ENCODE measurements around the gene VDR.

VDR gene

DNA sequence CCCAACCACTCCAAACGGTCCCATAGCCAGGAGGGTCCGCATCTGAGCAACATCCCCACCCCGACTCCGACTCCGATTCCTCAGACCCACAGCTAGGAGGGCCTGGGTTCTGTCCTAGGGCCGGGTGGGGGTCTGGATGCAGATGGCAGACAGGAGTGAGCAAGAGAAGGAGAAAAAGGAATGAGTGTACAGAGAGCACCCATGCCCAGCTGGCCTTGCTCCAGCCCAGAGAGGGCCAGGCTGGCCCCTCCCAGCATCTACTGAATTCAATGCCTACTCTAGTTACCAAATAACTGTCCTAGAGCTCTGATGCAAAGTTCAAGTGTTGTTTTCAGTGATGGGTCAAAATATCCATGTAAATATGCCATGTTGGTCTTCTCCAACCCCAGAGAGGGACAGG lies 40.8 kb downstream of the VDR start:
- peaks cover 15% of the 10 kb centered on the region for H3K4me1 ChIP-seq (ENCODE audit: control insufficient read depth, insufficient read depth, low read length)
- H3K4me3 ChIP-seq (ENCODE audit: low read length): no peak overlapping the region
- no peaks in the 10 kb centered on the region for H3K9me3 ChIP-seq (ENCODE audit: control insufficient read depth, low read length)
- no peak overlapping the region for H3K9ac ChIP-seq (ENCODE audit: low read length)
- H3K27me3 ChIP-seq (replicated peaks; ENCODE audit: control insufficient read depth, insufficient read depth, low read length): no peaks in the 10 kb centered on the region
- no peak for DNase-seq (ENCODE audit: low read depth)
- peaks cover 49% of the 10 kb centered on the region for H3K36me3 ChIP-seq (ENCODE audit: control insufficient read depth, insufficient read depth, low read length, severe bottlenecking)

DNA sequence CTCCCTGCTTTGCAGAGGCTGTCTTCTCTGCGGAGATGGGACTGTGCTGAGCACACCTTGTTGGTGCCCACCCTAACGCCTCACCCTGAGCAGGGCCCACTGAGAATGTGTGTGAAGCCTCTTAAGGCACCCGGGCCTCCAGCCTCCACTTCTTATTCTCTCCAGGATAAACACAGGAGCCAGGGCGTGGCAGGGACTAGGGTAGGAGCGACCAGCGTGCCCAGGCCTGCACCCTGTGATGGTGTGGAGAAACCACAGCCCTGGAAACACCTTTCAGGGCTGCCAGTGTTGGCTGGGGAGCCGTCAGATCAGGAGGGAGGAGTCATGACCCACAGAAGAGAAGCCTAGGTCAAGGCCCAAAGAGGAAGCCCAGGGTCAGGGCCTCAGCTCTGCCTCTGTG lies 41.3 kb downstream of the VDR start:
- Histone ChIP-seq H3K9ac (ENCODE audit: low read length) (no peak overlapping the region), H3K36me3 (ENCODE audit: control insufficient read depth, insufficient read depth, low read length, severe bottlenecking) (peaks cover 52% of the 10 kb centered on the region), H3K27me3 (replicated peaks; ENCODE audit: control insufficient read depth, insufficient read depth, low read length) (no peaks in the 10 kb centered on the region), H3K9me3 (ENCODE audit: control insufficient read depth, low read length) (no peaks in the 10 kb centered on the region), H3K4me3 (ENCODE audit: low read length) (no peak overlapping the region), H3K4me1 (ENCODE audit: control insufficient read depth, insufficient read depth, low read length) (peaks cover 15% of the 10 kb centered on the region)
- DNase-seq (ENCODE audit: low read depth): no peak

DNA sequence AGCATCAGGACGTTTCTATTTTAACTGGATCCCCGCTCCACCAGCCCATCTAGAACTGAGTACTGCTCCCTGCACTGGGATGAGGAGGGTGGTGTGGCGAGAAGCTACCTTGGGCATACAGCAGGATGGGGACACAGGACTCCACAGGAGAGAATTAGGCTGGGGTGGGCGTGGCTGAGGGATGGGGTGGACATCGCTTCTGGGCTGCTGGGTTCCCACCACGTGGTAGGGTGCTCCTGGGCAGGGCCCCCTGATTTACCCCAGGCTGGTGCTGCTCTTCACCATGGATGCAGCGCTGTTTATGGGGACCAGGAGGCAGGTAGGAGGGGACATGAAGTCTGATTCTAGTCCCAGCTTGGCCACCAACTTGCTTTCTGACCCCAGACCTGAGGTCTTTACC lies 41.9 kb downstream of the VDR start:
- no peak overlapping the region for H3K4me3 ChIP-seq (ENCODE audit: low read length)
- H3K9me3 ChIP-seq (ENCODE audit: control insufficient read depth, low read length): no peaks in the 10 kb centered on the region
- H3K9ac ChIP-seq (ENCODE audit: low read length): no peak overlapping the region
- peaks cover 12% of the 10 kb centered on the region for H3K4me1 ChIP-seq (ENCODE audit: control insufficient read depth, insufficient read depth, low read length)
- H3K27me3 ChIP-seq (replicated peaks; ENCODE audit: control insufficient read depth, insufficient read depth, low read length): no peaks in the 10 kb centered on the region
- no peak for DNase-seq (ENCODE audit: low read depth)
- H3K36me3 ChIP-seq (ENCODE audit: control insufficient read depth, insufficient read depth, low read length, severe bottlenecking): peaks cover 52% of the 10 kb centered on the region

DNA sequence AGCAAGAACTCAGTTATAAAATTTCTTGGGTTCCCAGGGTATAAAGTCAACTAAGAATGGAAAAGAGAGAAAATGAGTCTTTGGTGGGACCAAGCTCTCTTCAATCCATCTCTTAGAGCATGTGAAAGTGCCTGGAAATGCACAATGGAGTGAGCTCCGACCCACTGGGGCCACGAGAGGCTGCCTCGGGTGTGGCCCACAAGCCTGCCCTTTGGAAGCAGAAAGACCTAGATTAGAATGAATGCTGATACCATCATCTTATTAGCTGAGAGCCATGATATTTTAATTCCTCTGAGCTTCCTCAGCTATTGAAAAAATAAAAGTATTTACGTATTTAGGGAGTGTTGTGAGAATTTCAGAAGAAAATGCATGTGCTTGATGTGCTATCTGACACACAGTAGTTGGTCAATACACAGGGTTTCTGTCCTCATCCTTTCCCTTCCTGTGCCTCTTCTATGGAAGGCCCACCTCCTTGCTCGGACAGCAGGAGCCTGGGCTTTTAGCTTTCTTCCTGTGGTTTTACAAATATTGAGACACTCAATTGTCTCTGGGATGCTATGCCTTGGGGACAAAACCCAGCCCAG lies 42.5 kb downstream of the VDR start:
- H3K9me3 ChIP-seq (ENCODE audit: control insufficient read depth, low read length): no peaks in the 10 kb centered on the region
- peaks cover 6% of the 10 kb centered on the region for H3K4me1 ChIP-seq (ENCODE audit: control insufficient read depth, insufficient read depth, low read length)
- no peak for DNase-seq (ENCODE audit: low read depth)
- no peak overlapping the region for H3K4me3 ChIP-seq (ENCODE audit: low read length)
- peaks cover 57% of the 10 kb centered on the region for H3K36me3 ChIP-seq (ENCODE audit: control insufficient read depth, insufficient read depth, low read length, severe bottlenecking)
- H3K9ac ChIP-seq (ENCODE audit: low read length): no peak overlapping the region
- no peaks in the 10 kb centered on the region for H3K27me3 ChIP-seq (replicated peaks; ENCODE audit: control insufficient read depth, insufficient read depth, low read length)

DNA sequence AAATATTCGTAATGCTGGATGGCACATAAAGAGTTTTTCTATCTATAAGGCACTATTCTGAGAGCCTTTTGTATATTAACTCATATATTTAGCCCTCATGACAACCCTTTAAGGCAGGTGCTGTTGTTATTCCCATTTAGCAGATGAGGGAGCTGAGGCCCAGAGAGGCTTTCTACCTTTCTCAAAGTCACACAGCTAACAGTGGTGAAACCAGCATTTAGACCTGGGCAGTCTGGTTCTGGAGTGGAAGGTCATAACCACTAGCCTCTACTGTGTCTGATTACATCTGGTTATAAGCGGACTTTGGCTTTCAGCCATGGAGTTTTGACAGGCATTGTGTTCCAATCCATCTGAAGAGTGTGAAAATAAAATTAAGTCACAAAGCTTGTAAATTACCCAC lies 43.9 kb downstream of the VDR start:
- Histone ChIP-seq H3K36me3 (ENCODE audit: control insufficient read depth, insufficient read depth, low read length, severe bottlenecking) (peaks cover 71% of the 10 kb centered on the region), H3K4me1 (ENCODE audit: control insufficient read depth, insufficient read depth, low read length) (peaks cover 5% of the 10 kb centered on the region), H3K9ac (ENCODE audit: low read length) (no peak overlapping the region), H3K4me3 (ENCODE audit: low read length) (no peak overlapping the region), H3K27me3 (replicated peaks; ENCODE audit: control insufficient read depth, insufficient read depth, low read length) (no peaks in the 10 kb centered on the region), H3K9me3 (ENCODE audit: control insufficient read depth, low read length) (no peaks in the 10 kb centered on the region)
- no peak for DNase-seq (ENCODE audit: low read depth)

DNA sequence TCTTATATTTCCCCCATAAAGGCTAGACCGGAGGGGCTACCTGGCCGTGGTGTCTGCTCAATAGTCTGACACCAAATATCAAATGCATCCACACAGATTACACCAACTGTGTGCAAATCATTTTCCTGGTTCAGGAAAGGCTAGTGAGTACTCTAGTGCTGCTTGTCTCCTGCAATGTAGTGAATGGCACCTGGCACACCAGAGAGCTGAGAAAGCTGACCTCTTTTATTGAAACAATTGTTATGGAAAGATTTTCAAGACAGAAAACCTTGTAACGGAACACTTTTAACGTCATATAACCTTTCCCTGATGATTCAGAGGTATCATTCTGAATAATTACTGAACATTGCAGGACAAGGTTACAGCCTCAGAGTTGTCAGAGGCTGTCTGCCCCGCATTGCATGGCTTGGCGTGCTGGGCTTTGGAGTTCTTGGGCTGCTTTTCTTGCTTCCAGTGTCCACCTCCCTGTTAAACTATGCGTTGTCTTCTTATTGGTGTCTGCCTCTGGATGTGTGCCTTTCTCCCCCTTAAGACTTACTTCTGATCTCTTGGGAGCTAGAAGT lies 44.4 kb downstream of the VDR start:
- Histone ChIP-seq H3K4me1 (ENCODE audit: control insufficient read depth, insufficient read depth, low read length) (peaks cover 5% of the 10 kb centered on the region), H3K36me3 (ENCODE audit: control insufficient read depth, insufficient read depth, low read length, severe bottlenecking) (peaks cover 76% of the 10 kb centered on the region), H3K4me3 (ENCODE audit: low read length) (no peak overlapping the region), H3K9ac (ENCODE audit: low read length) (no peak overlapping the region), H3K9me3 (ENCODE audit: control insufficient read depth, low read length) (no peaks in the 10 kb centered on the region), H3K27me3 (replicated peaks; ENCODE audit: control insufficient read depth, insufficient read depth, low read length) (no peaks in the 10 kb centered on the region)
- no peak for DNase-seq (ENCODE audit: low read depth)

DNA sequence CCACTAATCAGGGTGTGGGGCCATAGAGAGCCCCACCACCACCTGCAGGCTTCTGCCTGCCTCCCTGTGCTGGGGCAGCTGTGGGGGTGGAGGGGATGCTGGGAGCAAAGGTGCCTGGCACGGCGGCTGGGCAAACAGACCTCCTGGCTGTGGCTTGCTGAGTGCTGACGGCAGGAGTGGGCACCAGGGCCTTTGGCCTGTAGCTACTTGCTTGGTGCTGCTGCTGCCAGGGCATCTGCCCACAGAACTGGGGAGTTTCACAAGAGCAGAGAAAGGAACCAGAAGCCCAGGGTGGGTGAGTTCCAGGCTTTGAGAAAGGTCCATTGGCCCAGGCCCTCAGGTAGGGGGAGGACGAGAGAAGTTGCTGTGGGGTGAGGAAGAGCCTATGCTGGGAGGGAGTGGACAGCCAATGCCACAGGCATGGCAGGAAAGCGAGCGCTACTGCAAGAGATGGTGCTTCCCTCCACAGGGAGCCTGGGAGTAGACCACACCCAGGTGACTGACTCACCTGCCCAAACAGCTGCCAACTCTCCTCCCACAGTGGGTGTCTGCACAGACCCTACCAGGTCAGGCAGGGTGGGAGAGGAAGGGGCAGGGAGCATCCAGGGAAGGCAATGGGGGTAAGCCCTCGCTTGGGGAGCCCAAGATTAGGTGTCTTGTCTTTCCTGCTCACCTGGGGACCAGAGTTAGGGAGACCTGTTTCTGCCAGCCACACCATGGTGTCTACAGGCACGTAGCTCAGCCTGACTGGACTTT lies 46.1 kb downstream of the VDR start:
- H3K9ac ChIP-seq (ENCODE audit: low read length): no peak overlapping the region
- H3K4me1 ChIP-seq (ENCODE audit: control insufficient read depth, insufficient read depth, low read length): no peaks in the 10 kb centered on the region
- peaks cover 72% of the 10 kb centered on the region for H3K36me3 ChIP-seq (ENCODE audit: control insufficient read depth, insufficient read depth, low read length, severe bottlenecking)
- no peak overlapping the region for H3K4me3 ChIP-seq (ENCODE audit: low read length)
- DNase-seq (ENCODE audit: low read depth): no peak
- no peaks in the 10 kb centered on the region for H3K27me3 ChIP-seq (replicated peaks; ENCODE audit: control insufficient read depth, insufficient read depth, low read length)
- no peaks in the 10 kb centered on the region for H3K9me3 ChIP-seq (ENCODE audit: control insufficient read depth, low read length)

DNA sequence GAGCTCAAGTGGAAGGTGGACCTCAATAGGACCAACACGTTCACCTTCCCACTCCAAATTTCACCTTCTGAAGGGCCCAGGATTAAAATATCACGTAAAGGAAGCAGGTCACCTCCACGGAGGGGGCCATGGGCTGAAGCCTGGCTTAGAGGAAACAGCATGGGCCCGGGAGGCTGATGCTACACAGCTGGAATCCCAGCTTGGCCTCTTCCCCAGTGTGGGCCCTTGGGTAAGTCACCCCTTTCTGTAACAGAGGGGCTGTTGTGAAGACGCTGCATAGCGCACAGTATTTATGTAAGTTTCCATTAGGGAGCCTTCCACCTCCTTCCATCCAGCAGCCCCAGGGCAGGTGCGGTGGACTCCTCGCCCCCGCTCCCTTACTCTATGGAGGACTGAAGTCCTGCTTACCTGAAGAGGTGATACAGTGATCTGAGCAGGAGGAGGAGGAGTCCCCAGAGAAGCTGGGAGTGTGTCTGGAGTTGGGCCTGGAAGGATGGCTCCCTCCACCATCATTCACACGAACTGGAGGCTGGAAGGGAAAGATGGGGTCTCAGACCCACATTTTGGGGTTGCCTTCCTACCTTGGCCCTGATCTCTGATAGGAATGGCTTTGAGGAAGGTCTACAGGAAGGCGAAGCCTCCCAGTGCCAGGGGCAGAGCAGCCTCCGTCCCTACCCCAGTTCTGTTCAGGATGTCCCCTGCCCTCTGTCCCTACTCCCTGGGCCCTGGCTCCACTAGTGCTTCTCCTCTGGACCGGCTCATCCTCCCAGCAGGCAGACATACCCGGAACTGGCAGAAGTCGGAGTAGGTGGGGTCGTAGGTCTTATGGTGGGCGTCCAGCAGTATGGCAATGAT lies 47.8 kb downstream of the VDR start:
- no peak overlapping the region for H3K4me3 ChIP-seq (ENCODE audit: low read length)
- no peaks in the 10 kb centered on the region for H3K9me3 ChIP-seq (ENCODE audit: control insufficient read depth, low read length)
- H3K4me1 ChIP-seq (ENCODE audit: control insufficient read depth, insufficient read depth, low read length): peaks cover 10% of the 10 kb centered on the region
- peaks cover 56% of the 10 kb centered on the region for H3K36me3 ChIP-seq (ENCODE audit: control insufficient read depth, insufficient read depth, low read length, severe bottlenecking)
- H3K9ac ChIP-seq (ENCODE audit: low read length): no peak overlapping the region
- H3K27me3 ChIP-seq (replicated peaks; ENCODE audit: control insufficient read depth, insufficient read depth, low read length): no peaks in the 10 kb centered on the region
- no peak for DNase-seq (ENCODE audit: low read depth)

DNA sequence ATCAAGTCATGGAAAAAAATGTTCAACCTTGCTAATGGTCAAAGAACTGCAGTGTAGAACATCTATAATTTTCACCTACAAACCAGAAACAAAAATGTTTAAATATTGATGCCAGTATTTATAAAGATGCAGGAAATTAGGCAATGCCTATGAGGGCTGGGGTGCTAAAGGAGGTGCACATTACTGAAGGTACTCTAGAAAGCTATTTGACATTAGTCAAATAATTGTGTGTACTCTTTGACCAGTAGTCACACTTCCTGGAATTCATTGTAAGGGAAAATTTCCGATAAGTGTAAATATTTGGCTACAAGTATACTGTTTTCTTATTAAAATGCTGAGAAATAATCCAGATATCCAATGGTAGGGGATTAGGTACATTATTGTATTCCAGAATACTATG lies 48.7 kb downstream of the VDR start:
- Histone ChIP-seq H3K4me3 (ENCODE audit: low read length) (no peak overlapping the region), H3K9me3 (ENCODE audit: control insufficient read depth, low read length) (no peaks in the 10 kb centered on the region), H3K9ac (ENCODE audit: low read length) (no peak overlapping the region), H3K36me3 (ENCODE audit: control insufficient read depth, insufficient read depth, low read length, severe bottlenecking) (peaks cover 57% of the 10 kb centered on the region), H3K4me1 (ENCODE audit: control insufficient read depth, insufficient read depth, low read length) (peaks cover 15% of the 10 kb centered on the region), H3K27me3 (replicated peaks; ENCODE audit: control insufficient read depth, insufficient read depth, low read length) (no peaks in the 10 kb centered on the region)
- DNase-seq (ENCODE audit: low read depth): no peak

DNA sequence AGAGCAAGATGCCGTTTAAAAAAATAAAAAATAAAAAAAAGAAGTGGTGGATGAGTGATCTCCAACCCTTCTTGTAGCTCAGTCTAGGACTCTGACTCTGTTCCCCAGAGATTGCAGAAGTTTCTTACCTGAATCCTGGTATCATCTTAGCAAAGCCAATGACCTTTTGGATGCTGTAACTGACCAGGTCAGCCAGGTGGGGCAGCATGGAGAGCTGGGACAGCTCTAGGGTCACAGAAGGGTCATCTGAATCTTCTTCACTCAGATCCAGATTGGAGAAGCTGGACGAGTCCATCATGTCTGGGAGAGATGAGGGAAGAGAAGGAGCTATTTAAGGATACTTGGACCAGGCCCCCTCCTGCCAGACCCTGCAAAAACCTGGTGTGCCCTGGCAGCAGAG lies 49.3 kb downstream of the VDR start:
- Histone ChIP-seq H3K9ac (ENCODE audit: low read length) (no peak overlapping the region), H3K9me3 (ENCODE audit: control insufficient read depth, low read length) (no peaks in the 10 kb centered on the region), H3K4me3 (ENCODE audit: low read length) (no peak overlapping the region), H3K4me1 (ENCODE audit: control insufficient read depth, insufficient read depth, low read length) (peaks cover 15% of the 10 kb centered on the region), H3K36me3 (ENCODE audit: control insufficient read depth, insufficient read depth, low read length, severe bottlenecking) (peaks cover 55% of the 10 kb centered on the region), H3K27me3 (replicated peaks; ENCODE audit: control insufficient read depth, insufficient read depth, low read length) (no peaks in the 10 kb centered on the region)
- no peak for DNase-seq (ENCODE audit: low read depth)

DNA sequence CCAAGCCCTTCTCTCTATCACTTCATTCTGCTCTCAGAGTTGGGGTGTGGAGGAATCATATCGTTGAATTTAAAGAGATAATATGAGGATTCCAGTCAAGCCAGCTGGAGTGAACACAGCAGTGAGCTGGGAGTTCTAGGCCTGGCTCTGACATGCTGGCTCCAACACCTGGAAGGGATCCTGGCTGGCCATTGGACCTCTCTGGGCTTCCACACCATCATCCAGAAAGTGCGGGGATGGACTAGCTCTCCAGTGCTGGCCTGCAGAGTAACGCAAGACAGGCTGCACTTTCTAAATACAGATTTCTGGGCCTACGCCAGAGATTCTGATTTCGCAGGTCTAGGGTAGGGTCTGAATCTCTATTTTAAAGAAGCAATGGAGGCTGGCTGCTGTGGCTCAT lies 50.3 kb downstream of the VDR start:
- peaks cover 50% of the 10 kb centered on the region for H3K36me3 ChIP-seq (ENCODE audit: control insufficient read depth, insufficient read depth, low read length, severe bottlenecking)
- H3K4me1 ChIP-seq (ENCODE audit: control insufficient read depth, insufficient read depth, low read length): peaks cover 15% of the 10 kb centered on the region
- DNase-seq (ENCODE audit: low read depth): no peak
- no peak overlapping the region for H3K4me3 ChIP-seq (ENCODE audit: low read length)
- no peaks in the 10 kb centered on the region for H3K27me3 ChIP-seq (replicated peaks; ENCODE audit: control insufficient read depth, insufficient read depth, low read length)
- H3K9me3 ChIP-seq (ENCODE audit: control insufficient read depth, low read length): no peaks in the 10 kb centered on the region
- no peak overlapping the region for H3K9ac ChIP-seq (ENCODE audit: low read length)

All from adipocyte (in vitro differentiated cells).